Right forelimb (tissue), 1 donor: ENCODE results near the gene ACOX3.
"Not testable (repeated sequence)": the region's sequence is repeated elsewhere in the genome, so short reads cannot be mapped to it uniquely, and the experiment has no call there.

Source experiments
- DNase-seq: peaks from one replicate; pipeline ENCODE4 v3.0.0-alpha.2; 2018

The ACOX3 gene

GRCh38 chr4:8428288-8429097 is 12.0 kb downstream of the ACOX3 start:
- peak; percentile 96 for DNase-seq

- no peak for DNase-seq
Measured at GRCh38 chr4:8427761-8428287, 12.7 kb downstream of the ACOX3 start.

GRCh38 chr4:8427262-8427661 is 13.3 kb downstream of the ACOX3 start:
- no peak for DNase-seq

DNA sequence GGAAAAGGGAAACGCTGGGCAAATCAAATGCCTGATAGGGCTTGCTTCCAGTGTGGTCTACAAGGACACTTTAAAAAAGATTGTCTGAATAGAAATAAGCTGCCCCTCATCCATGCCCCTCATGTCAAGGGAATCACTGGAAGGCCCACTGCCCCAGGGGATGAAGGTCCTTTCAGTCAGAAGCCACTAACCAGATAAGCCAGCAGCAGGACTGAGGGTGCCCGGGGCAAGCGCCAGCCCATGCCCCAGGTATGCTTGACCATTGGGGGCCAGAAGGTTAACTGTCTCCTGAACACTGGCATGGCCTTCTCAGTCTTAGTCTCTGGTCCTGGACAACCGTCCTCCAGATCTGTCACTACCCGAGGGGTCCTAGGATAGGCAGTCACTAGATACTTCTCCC is 17.7 kb downstream of the ACOX3 start:
- no peak for DNase-seq

DNA sequence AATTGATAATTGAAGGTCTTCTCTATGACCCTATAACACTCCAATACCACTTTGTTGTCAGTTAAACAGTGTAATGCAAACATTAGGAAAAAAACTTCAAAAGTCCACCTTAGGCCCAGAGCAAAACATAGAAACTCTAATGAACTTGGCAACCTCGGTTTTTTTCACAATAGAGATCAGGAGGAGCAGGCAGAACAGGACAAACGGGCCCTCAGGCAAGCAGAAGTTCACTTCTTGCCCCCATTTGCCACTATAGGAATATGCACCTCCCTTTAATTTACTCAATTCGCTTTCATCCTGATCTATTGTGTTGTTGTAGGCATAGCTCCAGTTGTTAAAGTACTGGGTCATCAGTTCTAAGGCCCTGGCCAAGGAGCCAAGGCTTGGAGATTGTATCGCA is 18.2 kb downstream of the ACOX3 start:
- no peak for DNase-seq

GRCh38 chr4:8420151-8420550 is 20.4 kb downstream of the ACOX3 start:
- not testable (repeated sequence) for DNase-seq

- DNase-seq, result no peak
Measured at GRCh38 chr4:8419222-8420041, 21.1 kb downstream of the ACOX3 start.

- DNase-seq, result no peak
Measured at GRCh38 chr4:8417071-8417614, 23.4 kb downstream of the ACOX3 start.

- no peak for DNase-seq
Measured at GRCh38 chr4:8414377-8414776, 26.1 kb downstream of the ACOX3 start.

DNA sequence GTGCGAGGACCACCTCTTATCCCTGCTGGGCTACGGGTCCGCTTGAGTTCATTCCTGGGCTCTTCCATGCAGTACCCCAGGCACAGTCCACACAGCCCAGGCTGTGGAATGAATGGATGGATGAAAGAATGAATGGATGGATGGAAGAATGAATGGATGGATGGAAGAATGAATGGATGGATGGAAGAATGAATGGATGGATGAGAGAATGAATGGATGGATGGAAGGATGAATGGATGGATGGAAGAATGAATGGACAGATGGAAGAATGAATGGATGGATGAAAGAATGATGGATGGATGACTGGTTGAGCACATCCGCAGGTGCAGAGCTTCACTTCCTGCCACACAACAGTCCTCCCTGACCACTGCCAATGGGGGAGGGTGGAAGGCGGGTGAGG is 28.2 kb downstream of the ACOX3 start:
- no peak for DNase-seq

GRCh38 chr4:8411351-8412180 is 29.0 kb downstream of the ACOX3 start:
- DNase-seq, result no peak

GRCh38 chr4:8410641-8411271 is 29.8 kb downstream of the ACOX3 start:
- peak; percentile 71 for DNase-seq

GRCh38 chr4:8410066-8410625 is 30.4 kb downstream of the ACOX3 start:
- DNase-seq, result no peak

GRCh38 chr4:8409264-8410065 is 31.1 kb downstream of the ACOX3 start:
- peak; percentile 62 for DNase-seq

GRCh38 chr4:8407756-8408155 is 32.8 kb downstream of the ACOX3 start:
- no peak for DNase-seq

GRCh38 chr4:8407316-8407715 is 33.2 kb downstream of the ACOX3 start:
- no peak for DNase-seq

DNA sequence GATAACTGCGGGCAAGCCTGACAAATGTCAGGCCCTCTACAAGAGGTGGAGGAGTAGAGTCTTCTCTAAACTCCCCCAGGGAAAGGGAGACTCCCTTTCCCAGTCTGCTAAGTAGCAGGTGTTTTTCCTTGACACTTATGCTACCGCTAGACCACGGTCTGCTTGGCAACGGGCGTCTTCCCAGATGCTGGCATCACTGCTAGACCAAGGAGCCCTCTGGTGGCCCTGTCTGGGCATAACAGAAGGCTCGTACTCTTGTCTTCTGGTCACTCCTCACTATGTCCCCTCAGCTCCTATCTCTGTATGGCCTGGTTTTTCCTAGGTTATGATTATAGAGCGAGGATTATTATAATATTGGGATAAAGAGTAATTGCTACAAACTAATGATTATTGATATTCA is 33.6 kb downstream of the ACOX3 start:
- DNase-seq, result not testable (repeated sequence)

GRCh38 chr4:8405516-8405875 is 35.0 kb downstream of the ACOX3 start:
- DNase-seq, result no peak

DNA sequence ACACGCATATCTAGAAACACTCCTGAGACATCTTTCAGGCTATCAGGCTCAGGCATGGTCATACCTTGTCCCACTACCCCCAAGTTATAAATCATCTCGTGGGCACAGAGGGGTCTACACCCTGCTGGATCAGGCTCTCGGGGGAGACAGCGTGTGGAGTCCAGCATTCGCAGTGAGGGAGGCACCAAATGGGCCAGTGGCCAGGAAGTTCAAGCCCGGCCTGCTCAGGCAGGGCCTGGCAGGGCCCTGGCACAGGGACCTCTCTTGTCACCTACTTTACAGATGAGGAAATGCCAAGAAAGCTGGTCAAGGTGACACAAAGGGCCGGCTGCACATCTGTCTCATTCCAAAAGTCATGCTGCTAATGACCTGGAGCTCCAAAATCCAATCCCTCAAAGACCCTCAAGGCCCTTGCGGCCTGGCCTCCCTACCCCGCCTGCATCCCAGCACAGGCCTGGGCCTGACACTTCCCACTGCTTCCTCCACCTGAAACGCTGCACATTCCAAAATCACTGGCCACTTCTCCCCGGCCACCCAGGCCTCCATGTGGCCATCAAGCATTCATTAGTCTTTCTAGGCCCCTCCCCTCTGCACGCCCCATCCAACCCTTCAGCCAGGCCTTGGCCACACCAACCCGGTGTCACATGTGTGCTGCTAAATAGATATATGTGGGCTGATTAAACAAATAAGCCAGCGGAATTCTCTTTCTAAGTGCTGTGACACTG is 35.6 kb downstream of the ACOX3 start:
- DNase-seq, result no peak

GRCh38 chr4:8403976-8404375 is 36.5 kb downstream of the ACOX3 start:
- no peak for DNase-seq
